GM19238 (cell line): ENCODE data around the gene ARID4B.
"Not testable (repeated sequence)": the region's sequence is repeated elsewhere in the genome, so short reads cannot be mapped to it uniquely, and the experiment has no call there.

Experiments used
- DNase-seq: peaks from one replicate; pipeline ENCODE4 v3.0.0; 2011; ENCODE audit warnings: low spot score; ENCODE audit not compliant: insufficient read length

Gene ARID4B

DNA sequence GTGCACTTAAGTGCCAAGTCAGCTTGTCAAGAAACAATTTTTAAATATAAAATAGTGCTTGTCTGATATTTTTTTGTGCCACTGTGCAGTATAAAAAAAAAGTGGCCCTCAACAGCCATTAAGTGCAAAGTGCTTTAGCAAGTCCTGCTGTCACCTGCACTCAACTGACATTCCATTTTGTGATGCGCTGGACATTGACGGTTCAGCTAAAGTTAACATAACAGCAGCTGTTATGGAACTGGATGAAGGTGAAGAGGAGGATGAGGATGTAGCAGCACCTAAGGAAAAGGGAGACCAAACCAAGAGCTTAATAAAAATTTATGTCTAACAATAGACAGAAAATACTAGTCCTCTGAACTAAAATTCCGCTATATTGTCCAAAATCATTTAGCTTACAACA, 159.6 kb downstream of the ARID4B start:
- no peak for DNase-seq

DNA sequence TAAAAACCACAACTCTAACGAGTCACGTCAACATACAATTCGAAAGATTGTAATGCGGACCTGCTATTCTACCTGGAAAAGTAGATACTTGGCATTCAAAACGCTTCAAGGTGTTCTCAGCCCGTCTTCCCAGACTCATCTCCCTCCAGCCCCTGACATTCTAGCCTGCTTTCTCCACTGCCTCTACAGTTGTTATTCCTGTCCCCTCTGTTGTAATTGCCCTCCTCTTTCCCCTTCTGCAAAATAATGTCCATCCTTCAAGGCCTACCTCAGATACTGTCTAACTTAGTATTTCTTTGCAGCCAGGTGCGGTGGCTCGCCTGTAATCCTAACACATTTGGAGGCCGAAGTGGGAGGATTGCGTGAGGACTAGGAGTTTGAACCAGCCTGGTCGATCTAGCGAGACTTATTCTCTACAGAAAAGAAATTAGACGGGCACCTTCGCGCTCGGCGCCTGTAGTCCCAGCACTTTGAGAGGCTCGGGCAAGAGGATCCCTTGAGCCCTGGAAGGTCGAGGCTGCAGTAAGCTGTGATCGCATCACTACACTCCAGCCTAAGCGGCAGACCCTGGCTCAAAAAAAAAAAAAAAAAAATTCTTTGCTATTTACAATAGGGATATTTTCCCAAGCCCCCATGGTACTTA, 166.2 kb downstream of the ARID4B start:
- no peak for DNase-seq

DNA sequence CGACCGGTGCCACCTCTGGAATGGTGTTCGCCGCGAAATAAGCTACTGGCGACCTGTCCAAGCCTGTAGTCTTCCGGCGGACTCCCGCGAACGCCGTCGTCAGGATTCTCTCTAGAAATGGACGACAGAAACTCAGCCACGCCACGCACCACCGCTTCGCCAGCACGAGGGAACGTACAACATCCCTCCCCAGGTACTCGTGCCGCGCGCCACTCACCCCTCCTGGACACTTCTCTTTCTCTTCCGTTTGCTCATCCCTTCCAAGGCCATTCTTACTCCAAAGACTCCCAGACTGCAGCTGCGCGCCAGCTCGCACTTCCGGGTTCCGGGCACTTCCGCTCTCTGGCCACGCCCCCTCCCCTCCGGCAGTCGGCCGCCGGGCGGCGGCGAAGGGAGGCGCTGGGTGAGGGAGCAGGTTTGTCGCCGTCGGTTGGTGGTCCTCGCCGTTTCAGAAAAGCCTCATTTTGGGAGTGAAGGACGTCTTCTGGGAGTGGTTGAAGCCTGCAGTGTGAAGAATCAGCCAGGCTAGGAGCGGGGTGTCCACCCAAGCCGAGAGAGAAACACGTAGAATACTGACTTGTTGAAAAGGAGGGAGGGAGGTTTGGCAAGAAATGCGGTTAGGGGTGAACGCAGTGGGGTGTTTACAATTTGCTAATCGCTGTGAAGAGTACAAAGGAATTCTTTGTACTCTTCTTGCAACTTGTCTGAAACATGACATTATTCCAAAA, 166.9 kb downstream of the ARID4B start, which contains the start of gene RBM34:
Gene RBM34 (minus strand): TSS at position 294 of the 728 bp plus-strand sequence. CDS start 24 bp downstream, at position 270.
- DNase-seq = peak; percentile 89

DNA sequence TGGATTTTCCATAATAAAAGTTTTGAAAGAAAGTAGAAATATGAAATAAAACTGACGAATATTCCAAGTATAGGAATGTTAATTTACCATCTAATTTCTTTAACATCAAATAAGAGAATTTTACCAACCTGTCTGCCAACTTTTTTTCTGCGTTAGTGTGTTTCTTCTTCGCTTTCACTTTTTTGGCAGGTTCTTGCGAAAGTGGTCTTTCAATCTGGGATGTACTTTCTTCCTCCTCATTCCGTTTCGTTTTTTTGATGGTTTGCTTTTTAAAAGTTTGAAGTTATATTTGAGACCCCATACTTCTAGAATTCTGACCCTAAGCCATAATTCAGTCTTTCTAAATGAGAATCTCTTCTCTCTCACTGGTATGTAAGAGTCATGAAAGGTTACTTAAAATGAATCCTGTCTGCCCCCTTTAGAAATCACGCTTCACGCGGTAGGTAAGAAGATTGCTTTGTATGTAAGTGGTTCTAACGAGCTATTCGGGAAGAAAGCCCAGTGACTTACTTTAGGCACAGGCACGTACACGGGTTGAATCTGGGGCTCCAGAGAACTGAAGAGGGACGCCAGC, 167.5 kb downstream of the ARID4B start:
- DNase-seq = peak; percentile 10

DNA sequence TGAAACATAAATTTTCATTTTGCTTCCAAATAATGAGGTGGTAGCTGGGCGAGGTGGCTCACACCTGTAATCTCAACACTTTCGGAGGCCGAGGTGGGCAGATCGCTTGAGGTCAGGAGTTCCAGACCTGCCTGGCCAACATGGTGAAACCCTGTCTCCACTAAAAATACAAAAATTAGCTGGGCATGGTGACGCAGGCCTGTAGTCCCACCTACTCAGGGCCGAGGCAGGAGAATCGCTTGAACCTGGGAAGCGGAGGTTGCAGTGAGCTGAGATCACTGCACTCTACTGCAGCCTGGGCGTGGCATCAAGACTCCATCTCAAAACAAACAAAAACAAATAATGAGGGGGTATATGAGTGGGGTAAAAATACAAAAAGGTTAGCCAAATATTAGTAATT, 168.0 kb downstream of the ARID4B start:
- DNase-seq = not testable (repeated sequence)

DNA sequence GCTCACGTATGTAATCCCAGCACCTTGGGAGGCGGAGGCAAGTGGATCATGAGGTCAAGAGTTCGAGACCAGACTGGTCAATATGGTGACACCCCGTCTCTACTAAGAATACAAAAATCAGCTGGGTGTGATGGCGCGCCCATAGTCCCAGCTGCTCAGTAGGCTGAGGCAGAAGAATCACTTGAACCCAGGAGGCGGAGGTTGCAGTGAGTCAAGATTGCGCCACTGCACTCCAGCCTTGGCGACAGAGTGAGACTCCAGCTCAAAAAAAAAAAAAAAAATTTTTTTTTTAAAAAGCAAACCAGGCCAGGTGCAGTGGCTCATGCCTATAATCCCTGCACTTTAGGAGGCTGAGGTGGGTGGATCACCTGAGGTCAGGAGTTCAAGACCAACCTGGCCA, 168.7 kb downstream of the ARID4B start:
- DNase-seq = not testable (repeated sequence)

DNA sequence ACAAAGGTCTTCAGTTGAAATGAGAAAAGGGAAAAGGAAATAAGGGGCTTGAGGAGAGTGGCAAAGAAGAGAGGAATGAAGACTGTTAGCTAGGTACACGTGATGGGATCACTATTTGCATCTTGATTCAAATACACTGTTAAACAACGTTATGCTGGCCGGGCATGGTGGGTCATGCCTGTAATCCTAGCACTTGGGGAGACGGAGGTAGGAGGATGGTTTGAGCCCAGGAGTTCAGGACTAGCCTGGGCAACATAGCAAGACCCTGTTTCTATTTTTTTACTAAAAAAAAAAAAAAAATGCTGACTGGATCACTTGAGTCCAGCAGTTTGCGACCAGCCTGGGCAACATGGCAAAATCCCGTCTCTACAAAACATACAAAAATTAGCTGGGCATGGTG, 169.3 kb downstream of the ARID4B start:
- DNase-seq = no peak

DNA sequence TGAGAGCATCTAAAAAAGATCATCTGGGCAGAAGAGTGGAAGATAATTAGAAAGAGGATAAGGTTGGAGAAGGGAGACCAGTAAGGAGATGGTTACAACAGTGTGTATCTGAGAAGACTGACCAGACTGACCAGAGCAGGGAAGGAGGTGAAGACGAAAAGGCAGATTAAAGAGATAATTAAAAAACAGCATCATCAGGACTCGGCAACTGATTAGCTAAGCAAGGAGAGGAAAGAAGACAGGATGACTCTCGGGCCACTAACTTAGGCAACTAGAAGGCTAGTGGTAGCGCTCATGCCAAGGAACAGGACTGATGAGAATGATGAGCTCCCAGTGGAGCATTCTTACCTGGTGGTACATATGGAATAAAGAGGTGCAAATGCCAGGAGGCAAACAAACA, 170.8 kb downstream of the ARID4B start:
- no peak for DNase-seq

DNA sequence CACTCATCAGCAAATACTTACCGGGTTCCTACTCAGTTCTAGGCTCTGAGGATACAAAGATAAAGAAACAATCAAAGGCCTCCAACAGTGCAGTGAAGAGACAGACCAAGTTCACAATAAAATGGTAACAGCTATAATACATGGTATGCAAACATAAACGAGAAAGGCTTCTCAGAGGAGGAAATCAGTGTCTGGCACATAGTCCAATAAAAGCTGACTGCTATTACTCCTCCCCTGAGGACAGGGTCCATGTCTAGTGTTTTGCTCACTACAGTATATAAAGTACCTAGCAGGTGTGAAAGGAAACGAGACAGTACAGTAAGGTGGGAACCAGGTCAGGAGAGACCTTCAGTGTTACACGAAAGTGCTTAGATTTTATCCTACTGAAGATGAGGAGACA, 171.2 kb downstream of the ARID4B start:
- no peak for DNase-seq

DNA sequence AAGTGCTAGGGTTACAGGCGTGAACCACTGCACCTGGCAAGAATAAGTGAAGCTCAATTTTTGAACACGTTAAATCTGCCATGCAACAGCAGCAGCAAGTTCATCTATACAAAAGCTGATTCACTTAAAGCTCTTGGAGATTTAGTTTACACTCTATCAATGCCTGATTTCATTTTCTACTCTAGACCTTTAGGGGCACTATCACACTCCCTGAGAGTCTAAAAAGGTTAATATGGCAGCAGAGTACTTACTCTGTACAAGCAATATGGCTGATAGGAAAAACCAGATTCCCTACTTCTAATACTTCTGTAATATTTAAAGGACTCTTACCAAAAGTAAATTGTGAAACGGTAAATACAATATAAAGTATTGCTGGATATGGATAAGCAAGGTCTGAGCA, 171.7 kb downstream of the ARID4B start:
- DNase-seq = no peak

DNA sequence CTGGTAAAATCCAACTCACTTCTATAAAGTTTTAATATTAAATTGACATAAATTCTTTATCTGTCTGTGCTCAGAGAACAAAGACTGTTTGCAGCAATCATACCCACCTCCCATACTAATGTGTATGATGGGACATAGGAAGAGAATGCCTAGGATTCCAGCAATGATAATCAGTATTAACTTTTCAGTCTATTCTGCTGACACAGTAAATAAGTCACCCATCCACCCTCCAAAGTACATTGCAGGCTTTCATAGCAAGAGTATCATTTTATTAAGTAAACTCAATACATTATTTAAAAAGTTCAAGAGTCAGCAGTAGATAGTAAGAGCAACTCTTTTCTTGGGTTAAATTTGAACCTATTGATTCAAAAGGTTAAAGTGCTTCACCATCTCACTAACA, 175.7 kb downstream of the ARID4B start:
- DNase-seq = no peak

DNA sequence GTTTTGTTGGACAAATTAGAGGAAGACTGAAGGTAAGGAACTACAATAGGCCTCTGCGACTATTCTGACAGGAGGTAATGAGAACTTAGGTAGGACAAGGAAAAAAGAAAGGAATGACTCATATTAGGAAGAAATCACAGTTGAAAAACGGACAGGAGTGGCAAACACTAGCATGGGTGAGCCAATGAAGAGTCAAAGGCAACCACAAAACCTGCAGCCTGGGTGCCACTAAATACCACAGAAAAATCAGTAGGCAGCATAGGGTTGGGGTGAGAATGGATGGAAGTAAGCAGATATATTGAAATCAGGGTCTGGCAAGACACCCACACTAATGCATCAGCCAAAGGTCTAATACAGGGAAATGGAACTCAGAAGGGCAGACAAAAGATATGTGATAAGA, 176.9 kb downstream of the ARID4B start:
- no peak for DNase-seq

DNA sequence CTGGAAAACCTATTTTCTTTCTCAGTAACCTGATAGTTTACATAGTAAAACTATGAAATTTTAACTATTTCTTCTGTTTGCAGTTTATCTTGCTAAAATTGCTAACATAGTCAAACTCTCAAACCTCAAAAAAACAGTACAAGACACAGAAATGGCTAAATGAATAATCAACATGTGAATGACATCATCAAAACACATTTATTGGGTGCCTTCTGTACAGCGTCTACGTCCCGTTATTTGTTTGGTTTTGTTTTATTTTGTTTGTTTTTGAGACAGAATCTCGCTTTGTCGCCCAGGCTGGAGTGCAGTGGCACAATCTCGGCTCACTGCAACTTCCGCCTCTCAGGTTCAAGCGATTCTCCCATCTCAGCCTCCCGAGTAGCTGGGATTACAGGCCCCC, 178.2 kb downstream of the ARID4B start:
- no peak for DNase-seq

DNA sequence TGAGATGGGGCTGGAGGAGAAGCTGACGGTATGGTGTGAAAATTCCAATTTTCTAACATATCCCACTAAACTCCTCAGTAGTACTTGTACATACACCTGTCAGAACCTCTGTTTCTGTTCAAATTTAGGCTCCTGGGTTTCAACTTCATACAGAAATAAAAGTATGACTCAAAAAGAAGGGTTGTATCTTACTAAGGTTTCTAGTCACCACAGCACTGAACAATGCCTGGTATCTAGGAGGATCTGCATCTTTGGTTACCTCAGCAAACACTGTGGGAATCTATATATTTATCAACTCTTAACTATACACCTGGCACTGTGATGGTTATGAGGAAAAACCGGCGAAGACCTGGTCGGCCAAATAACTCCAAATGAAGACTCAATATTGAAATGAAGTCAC, 180.7 kb downstream of the ARID4B start:
- DNase-seq = no peak

DNA sequence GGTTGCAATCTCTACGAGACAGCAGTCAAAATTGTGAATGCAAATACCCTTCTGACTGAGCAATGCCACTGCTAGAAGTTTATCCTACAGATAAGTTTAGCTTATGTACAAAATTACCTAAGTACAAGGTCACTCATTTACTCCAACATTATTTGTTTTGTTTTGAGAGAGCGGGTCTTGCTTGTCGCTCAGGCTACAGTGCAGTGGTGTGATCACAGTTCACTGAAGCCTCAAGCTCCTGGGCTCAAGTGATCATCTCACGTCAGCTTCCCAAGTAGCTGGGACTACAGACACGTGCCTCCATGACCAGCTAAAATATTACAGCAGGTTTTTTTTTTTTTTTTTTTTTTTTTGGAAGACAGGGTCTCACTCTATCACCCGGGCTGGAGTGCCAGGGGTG, 182.3 kb downstream of the ARID4B start:
- no peak for DNase-seq

DNA sequence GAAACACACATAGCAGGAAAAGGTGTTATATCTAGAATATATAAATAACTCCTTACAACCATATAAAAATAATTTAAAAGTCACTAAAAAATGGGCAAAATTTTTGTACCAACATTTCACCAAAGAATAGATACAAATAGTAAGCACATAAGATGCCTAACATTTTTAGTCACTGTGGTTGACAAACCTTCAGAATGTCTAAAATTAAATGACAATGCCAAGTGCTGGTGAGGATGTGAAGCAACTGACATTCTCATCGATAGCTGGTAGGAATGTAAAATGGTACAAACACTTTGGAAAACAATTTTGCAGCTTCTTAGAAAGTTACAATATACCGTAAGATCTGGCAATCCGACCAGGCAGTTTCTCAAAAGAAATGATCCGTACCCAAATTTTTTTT, 185.0 kb downstream of the ARID4B start:
- no peak for DNase-seq

DNA sequence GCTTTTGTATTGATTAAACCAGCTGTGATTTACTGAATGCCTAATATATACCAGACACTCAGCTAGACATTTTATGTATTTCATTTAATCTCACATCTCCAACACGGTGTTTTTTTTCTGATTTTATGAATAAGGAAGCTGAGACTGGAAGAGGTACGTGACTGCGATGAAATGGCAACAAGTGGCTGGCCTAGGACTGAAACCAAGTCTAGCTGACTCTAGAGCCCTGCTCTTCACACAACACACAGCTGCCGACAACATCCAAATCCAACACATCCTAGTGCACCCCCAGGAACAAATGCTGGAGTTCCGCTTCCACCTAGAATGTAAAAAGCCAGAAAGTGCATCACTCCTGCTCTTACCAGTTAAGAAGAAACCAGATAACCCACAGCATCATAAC, 188.7 kb downstream of the ARID4B start:
- DNase-seq = no peak

DNA sequence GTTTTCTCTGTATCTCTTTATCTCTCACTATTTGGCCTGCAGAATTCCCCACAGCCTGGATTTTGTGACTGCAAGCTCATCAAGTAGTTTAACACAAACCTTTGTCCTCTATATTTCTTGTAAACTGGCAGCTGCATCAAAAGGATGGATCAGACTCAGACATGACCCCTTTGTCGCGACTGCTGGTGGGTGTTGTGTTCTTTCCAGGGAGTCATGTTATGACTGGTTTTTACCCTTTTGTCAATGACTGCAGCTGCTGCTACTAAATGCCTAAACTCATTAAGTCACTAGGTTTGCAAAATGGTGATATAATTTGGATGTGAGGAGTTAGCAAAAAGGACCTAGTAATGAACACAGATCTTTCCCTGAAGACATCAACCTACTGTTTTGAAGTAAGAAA, 189.2 kb downstream of the ARID4B start:
- no peak for DNase-seq

DNA sequence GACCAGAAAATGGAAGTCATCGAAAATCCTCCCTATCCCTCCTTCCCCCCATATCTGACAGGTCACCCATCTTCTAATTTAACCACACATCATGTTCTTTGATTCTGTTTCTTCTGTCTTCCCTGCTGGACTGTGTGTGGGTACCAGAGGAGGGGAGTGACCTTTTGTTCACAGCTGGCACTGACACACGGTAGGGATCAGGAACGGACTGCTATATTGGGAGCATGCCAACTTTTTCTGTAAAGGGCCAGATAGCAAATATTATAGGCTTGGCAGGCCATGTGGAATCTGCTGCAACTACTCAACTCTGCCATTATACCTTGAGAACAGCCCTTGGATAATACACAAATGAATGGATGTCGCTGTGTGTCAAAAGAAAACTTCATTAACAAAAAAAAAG, 191.9 kb downstream of the ARID4B start:
- DNase-seq = no peak

DNA sequence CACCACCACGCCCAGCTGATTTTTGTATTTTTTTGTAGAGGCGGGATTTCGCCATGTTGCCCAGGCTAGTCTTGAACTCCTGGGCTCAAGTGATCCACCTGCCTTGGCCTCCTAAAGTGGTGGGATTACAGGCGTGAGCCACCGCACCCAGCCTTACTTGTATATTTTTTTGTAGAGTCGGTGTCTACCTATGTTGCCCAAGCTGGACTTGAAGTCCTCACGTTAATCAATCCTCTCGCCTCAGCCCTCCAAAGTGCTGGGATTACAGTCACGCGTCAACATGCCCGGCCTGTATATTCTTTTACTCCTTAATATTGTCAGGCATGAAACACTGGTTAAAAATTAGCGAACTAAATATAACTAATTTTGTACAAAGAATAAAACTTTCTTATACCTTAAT, 193.8 kb downstream of the ARID4B start:
- no peak for DNase-seq

DNA sequence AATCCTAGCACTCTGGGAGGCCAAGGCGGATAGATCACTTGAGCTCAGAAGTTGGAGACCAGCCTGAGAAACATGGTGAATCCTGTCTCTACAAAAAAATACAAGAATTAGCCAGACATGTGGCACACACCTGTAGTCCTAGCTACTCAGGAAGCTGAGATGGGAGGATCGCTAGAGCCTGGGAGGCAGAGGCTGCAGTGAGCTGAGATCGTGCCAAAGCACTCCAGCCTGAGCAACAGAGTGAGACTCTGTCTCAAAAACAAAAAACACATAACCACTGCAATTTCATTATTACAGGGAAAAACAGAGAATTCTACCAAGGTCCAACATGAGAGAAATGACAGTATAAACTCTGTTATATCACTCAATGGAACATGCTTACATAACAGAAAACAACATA, 194.9 kb downstream of the ARID4B start:
- DNase-seq = no peak

DNA sequence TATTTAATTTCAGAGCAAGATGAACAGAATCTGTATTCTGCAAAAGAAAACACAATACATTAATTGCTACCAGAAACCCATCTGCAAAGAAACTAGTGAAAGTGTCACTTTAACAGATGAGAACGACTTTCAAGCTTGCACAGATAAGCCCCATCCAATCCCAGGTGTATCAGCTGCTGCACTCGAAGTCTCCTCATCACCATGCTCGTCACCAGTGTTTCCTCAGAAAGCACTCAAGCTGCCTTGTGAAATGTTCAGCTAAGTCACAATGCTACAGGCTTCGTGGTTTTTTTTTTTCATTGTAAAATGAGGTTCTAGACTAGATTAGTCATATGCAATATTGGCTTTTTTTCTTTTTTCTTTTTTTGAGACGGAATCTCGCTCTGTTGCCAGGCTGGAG, 196.0 kb downstream of the ARID4B start:
- DNase-seq = no peak

DNA sequence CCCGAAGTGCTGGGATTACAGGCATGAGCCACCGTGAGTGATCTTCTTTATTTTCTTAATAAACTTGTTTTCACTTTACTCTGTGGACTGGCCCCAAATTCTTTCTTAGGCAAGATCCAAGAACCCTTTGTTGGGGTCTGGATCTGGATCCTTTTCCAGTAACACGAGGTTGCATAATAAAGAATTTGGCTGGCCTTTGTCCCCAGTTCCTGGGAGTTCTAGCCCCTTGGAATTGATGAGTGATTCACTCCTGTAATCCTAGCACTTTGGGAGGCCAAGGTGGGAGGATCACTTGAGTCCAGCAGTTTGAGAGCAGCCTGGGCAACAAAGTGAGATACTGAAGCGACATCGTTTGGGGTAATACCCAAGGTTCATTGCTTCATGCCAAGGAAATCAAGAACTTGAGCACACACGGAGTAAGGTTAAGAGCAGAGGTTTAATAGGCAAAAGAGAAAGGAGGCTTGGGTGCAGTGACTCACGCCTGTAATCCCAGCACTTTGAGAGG, 197.2 kb downstream of the ARID4B start:
- no peak for DNase-seq
